ENCODE data around the gene ATXN7L1.

GRCh38 chr7:105880571-105881330 lies 4.4 kb upstream of the ATXN7L1 start:
- TF ChIP-seq POLR2A (IDR thresholded peaks at IDR 0.05; ENCODE audit: low read depth) (no peak), POLR2AphosphoS5 (IDR thresholded peaks at IDR 0.05) (no peak)
- TF ChIP-seq, protein P1, sequence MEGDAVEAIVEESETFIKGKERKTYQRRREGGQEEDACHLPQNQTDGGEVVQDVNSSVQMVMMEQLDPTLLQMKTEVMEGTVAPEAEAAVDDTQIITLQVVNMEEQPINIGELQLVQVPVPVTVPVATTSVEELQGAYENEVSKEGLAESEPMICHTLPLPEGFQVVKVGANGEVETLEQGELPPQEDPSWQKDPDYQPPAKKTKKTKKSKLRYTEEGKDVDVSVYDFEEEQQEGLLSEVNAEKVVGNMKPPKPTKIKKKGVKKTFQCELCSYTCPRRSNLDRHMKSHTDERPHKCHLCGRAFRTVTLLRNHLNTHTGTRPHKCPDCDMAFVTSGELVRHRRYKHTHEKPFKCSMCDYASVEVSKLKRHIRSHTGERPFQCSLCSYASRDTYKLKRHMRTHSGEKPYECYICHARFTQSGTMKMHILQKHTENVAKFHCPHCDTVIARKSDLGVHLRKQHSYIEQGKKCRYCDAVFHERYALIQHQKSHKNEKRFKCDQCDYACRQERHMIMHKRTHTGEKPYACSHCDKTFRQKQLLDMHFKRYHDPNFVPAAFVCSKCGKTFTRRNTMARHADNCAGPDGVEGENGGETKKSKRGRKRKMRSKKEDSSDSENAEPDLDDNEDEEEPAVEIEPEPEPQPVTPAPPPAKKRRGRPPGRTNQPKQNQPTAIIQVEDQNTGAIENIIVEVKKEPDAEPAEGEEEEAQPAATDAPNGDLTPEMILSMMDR (IDR thresholded peaks at IDR 0.05), result no peak

Measured in esophagus muscularis mucosa (tissue), 3 donors.